Hematopoietic multipotent progenitor cell treated with erythropoietin and hydrocortisone succinate and interleukin-3 and kit ligand, for 6 days (in vitro differentiated cells): Measurements from ENCODE around the gene P2RX5.

Source experiments
- DNase-seq: peaks from one replicate; pipeline ENCODE4 v3.0.0-alpha.2; 2015

The P2RX5 gene

GRCh38 chr17:3647769-3648555 lies 48.0 kb downstream of the P2RX5 start:
- DNase-seq: peak; percentile 82

- DNase-seq: no peak
These were observed 48.7 kb downstream of the P2RX5 start for GRCh38 chr17:3647251-3647650.

DNA sequence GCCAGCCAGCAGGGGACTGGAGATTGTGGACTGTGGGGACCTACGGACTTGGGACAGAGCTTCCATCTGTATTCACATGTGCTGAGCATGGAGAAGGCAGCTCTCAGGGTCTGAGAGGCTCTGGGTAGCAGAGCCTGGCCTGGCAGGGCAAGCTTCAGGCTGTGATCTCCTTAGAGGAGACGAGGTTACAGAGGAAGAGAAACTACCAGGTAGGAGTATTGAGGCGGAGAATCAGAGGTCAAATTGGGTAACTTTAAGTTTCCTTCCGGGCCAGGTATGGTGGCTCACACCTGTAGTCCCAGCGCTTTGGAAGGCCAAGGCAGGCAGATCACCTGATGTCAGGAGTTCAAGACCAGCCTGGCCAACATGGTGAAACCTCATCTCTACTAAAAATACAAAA lies 50.6 kb downstream of the P2RX5 start:
- no peak for DNase-seq

DNA sequence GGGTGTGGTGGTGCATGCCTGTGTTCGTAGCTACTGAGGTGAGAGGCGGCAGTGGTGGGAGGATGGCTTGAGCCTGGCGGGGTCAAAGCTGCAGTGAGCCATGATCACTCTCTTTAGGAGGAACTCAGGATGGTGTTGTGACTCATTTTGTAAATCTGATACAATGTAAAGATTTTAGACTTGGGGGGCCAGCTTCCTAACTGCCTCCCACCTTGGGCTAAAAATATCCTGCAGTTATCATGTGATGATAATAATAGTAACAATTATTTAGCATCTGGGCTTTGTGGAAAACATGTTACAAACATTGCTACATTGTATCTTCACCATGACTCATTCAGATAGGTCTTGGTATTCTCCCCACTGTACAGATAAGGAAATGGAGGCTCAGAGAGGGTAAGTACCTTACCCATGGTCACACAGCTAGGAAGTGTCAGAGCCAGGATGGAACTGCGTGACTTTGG lies 52.0 kb downstream of the P2RX5 start:
- DNase-seq: no peak

- peak; percentile 48 for DNase-seq
These were observed 54.1 kb downstream of the P2RX5 start for GRCh38 chr17:3641717-3642486.

DNA sequence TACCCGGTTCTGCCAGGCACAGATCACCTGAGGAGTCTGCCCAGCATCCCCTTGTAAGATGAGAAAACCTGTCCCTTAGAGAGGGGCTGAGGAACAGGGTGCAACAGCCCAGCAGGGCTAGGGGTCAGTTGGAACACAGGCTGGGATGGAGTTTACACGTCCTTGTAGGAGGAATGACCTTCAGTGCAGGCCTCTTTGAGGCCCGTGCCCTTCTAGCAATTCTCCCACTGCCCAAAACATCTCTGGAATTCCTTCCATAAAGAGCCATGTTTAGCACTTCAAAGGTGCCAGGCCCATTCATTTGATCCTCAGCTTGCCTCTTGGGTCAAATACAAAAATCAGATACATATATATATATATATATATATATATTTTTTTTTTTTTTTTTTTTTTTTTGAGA lies 54.9 kb downstream of the P2RX5 start:
- no peak for DNase-seq

GRCh38 chr17:3639981-3640596 lies 55.9 kb downstream of the P2RX5 start:
- peak; percentile 89 for DNase-seq

DNA sequence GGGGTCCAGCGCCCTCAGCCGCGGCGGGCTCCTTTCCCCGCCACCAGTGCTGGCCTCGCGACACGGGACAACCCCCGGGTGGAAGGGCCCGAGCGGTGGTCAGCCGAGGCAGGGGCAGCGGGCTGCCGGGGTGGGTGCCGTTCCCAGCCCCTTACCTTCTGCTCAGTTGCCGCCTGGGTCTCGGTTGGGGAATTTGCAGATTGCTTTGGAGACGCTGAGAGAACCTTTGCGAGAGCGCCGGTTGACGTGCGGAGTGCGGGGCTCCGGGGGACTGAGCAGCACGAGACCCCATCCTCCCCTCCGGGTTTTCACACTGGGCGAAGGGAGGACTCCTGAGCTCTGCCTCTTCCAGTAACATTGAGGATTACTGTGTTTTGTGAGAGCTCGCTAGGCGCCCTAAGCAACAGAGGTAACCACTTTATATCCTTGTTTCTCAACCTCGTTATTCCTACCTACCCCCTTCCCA lies 59.0 kb downstream of the P2RX5 start:
- peak; percentile 40 for DNase-seq

DNA sequence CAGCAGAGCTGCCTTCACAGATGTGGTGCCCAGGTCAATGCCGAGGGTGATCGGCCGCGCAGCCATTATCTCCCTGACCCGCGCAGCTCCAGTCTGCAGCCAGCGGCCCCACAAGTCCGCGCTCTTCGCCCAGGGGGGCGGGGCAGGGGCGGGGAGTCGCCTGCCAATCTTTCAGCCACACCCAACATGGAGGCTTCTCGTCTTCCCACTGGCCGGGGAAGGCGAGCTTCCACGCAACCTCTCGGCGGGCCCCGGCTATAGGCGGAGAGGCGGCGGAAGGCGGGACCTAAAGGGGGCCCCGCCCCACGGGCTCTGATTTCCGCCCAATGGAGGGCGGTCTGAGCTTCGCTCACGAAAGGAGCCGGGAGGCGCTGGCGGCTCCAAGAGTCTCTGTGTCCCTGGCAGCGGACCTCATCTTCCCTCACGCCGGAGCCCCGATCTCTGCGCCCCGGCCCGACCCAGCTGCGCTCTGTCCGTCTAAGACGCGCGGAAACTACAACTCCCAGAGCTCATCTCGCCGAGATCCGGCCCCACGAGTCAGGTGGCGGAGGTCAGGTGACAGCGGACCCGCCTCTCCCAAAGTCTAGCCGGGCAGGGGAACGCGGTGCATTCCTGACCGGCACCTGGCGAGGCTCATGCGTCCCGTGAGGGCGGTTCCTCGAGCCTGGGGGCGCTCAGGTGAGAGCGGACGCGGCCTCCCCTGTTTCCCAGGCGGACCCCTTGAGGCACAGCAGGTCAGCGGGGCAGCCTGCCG lies 59.6 kb downstream of the P2RX5 start, which contains the start of the genes CTNS and SHPK:
Gene CTNS, plus strand, starts transcription at position 607 of the 754 bp plus-strand sequence. CDS start 3,447 bp downstream, outside the sequence.
Gene SHPK, minus strand, starts transcription at position 97 of the 754 bp plus-strand sequence. Its CDS starts 31 bp downstream, at position 66.
- DNase-seq: peak; percentile 99

DNA sequence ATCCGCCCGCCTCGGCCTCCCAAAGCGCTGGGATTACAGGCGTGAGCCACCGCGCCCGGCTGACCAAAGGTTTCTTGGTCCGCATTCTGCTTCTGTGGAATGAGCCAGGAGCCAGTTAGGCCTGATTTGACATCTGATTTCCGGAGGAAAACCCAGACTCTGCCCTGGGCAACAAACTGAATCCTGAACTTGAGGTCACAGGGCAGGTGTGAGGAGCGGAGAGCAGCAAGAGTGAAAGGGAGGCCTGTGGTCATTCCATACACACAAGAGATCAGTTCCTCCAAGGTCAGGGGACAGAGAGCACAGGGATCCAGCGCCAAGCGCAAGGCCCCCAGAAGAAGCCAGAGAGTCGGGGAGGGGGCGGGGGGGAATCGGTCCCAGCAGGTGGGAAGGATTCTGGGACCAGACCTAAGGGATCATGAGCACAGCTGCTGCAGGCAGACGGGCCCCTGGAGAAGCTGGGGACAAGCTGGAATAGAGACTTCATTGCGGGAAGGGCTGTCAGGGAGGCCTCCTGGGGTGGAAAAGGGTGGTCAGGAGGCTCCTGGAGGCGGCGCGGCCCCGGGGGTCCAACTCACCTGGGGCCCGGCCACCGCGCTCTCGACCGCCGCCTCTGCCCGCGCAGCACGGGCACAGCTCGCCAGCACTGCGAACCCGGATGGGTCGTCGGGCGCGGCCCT lies 60.3 kb downstream of the P2RX5 start:
- DNase-seq: no peak

DNA sequence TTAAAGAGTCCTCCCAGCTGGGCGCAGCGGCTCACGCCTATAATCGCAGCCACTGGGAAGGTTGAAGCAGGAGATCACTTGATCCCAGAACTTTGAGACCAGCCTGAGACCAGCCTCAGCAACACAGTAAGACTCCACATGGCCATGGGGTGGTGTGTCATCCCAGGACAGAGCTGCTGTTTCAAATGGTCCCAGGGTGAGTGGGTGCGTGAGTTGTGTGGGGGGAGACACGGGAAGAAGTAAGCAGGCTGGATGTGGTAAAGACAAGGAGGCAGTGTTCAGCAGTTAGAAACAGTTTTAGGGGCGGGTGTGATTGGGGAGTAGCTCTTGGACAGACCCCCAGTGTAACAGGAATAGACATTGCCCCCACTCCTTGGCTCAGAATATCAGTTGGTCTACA lies 63.7 kb downstream of the P2RX5 start:
- no peak for DNase-seq

DNA sequence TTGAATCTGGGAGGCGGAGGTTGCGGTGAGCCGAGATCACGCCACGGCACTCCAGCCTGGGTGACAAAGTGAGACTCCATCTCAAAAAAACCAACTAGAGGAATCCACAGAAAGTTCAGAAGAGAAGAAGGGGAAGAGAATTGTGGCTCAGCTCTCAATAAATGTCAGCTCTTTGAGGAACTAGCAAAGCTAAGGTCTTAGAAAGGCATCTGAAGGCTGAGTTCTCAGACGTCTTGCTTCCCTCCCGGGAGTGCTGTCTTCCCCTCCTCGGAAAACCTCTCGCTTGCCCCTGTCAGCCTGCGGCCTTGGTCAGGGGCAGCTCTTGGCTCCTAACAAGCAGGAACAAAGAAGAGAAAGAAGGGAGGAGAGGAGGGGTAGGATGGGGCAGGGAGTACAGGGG lies 65.2 kb downstream of the P2RX5 start:
- DNase-seq: no peak

GRCh38 chr17:3627769-3628167 lies 68.2 kb downstream of the P2RX5 start:
- no peak for DNase-seq

DNA sequence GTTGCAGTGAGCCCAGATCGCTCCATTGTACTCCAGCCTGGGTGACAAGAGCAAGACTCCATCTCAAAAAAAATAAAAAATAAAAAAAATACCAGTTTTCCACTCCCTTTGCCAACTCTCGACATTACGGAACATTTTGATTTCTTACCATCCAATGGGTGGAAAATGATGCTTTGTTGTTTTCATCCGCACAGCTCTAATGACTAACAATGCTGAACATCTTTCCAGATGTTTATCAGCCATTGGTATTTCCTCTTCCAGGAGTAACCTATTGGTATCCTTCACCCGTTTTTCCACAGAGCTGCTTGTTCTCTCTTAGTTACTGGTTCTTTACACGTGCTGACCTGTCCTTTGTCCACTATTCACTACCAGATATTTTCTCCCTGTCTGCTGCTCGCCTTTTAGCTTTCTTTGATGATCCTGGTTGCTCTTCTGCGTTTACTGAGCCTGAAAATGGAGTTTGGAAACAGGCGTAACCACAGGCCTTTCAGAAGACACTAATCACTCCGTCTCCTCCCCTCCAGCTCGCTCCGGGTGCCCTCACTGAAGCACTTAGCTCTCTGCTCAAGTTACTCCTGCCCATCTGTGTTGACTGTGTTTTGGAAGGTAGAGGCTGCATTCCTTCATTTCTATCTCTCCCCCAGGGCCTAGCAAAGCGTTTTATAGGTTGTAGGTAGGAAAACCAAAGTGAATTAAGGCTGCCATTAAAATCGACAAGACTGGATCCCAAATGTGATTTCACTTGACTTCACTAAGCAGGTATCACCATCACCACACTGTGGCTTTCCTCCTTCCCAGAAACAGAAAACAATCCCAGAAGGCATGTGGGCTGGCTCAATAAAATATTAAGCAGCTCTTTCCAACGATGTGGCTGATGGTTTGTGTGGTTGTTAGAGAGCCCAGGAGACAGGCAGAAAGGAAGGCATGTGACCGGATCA lies 68.9 kb downstream of the P2RX5 start:
- no peak for DNase-seq
